Gastroesophageal sphincter (tissue), 4 donors: Measurements from ENCODE around the gene NOS3. TPM values are rescaled to one million over a fixed set of nuclear protein-coding genes. Genes with fewer than 3 reads are reported as not detected.
A peak's percentile ranks its signal among the peaks of the same experiment; 100 is the strongest.

Experiments
- ATAC-seq: fragments of 150-250 bp; one replicate; pipeline ENCODE4 v1.9.1; 2016; ENCODE audit warnings: mild to moderate bottlenecking, moderate library complexity
- H3K27ac ChIP-seq, 4 donors: fragments of 200-600 bp; sonication (generic) in 3 of 4; 1 replicate in 3 of 4; 2 replicates in 1 of 4; pipeline ENCODE4 v1.5.1; 2016 to 2019
- H3K27me3 ChIP-seq: fragments of 200-600 bp; sonication (generic); one replicate; pipeline ENCODE4 v1.5.1; 2019
- H3K36me3 ChIP-seq, 2 donors: fragments of 200-600 bp; sonication (generic); one replicate each; pipeline ENCODE4 v1.5.1; 2019; ENCODE audit warnings: control low read depth in 1 of 2
- H3K4me1 ChIP-seq, 3 donors: fragments of 200-600 bp; sonication (generic); 1 replicate in 2 of 3; 2 replicates in 1 of 3; pipeline ENCODE4 v1.5.1; 2016 to 2019; ENCODE audit warnings: control low read depth in 2 of 3
- H3K4me3 ChIP-seq, 2 donors: fragments of 200-600 bp; sonication (generic); one replicate each; pipeline ENCODE4 v1.5.1; 2019; ENCODE audit warnings: mild to moderate bottlenecking in 1 of 2, moderate library complexity in 1 of 2
- H3K9me3 ChIP-seq, 3 donors: fragments of 200-600 bp; sonication (generic); one replicate each; pipeline ENCODE4 v1.5.1; 2017 to 2019; ENCODE audit warnings: control low read depth in 2 of 3
- CTCF ChIP-seq, 4 experiments: fragments of 200-600 bp in 2 of 4; fragments of 450-650 bp in 2 of 4; sonication (generic) in 1 of 4; IDR thresholded peaks; one replicate each; pipeline ENCODE4 v1.5.1; 2017 to 2019; ENCODE audit warnings: antibody characterized with exemption in 4 of 4, mild to moderate bottlenecking in 2 of 4, moderate library complexity in 2 of 4
- EP300 ChIP-seq: sonication (generic); formaldehyde crosslinking; IDR thresholded peaks from one replicate; pipeline ENCODE4 v1.6.1; 2017; ENCODE audit warnings: antibody characterized with exemption, mild to moderate bottlenecking
- POLR2A ChIP-seq, 2 donors: fragments of 450-650 bp; IDR thresholded peaks; one replicate each; pipeline ENCODE4 v1.6.1; 2017; ENCODE audit warnings: antibody characterized with exemption in 2 of 2, mild to moderate bottlenecking in 2 of 2, moderate library complexity in 1 of 2
- POLR2AphosphoS5 ChIP-seq: sonication (generic); formaldehyde crosslinking; IDR thresholded peaks from one replicate; pipeline ENCODE4 v1.6.1; 2017; ENCODE audit warnings: antibody characterized with exemption
- WGBS, 2 donors: methylation state at CpG; one replicate each; pipeline ENCODE4 v1.1.5; 2018; ENCODE audit warnings: low coverage in 1 of 2; 5-methylcytosine and 5-hydroxymethylcytosine counted together
- total RNA-seq, 4 donors: library from RNA; depleted of rRNA; stranded (reverse); fragments of >200 nt; gene quantifications; one replicate each; pipeline ENCODE4 v1.1.0, GENCODE V29; 2016

NOS3 gene
- total RNA-seq, 4 donors from 2014 or later: 6.8 to 29.4 (median 13.5) TPM

GRCh38 chr7:150993511-150993910, 2.7 kb downstream of the NOS3 start:
- peak; percentile 46 for ATAC-seq
- 40% methylated on average over 1 of the region's 14 CpGs; no CpG with 5 or more reads in 1 of the 2 donors for WGBS, 2 donors
- peak overlapping the region in 1 of 2 donors; percentile 40 for H3K4me3 ChIP-seq
- peaks cover 0 to 2% of the 10 kb centered on the region in 2 donors for H3K36me3 ChIP-seq
- peak overlapping the region in 3 of 4 donors; percentile 53 to 64 (median 54) for H3K27ac ChIP-seq
- peaks cover 0 to 23% (median 5%) of the 10 kb centered on the region in 3 donors for H3K4me1 ChIP-seq
- peaks cover 13% of the 10 kb centered on the region for H3K27me3 ChIP-seq
- TF ChIP-seq EP300 (no peak), POLR2AphosphoS5 (no peak), CTCF (IDR thresholded peaks at IDR 0.05) (no peak), POLR2A (IDR thresholded peaks at IDR 0.05) (no peak)
- peaks cover 0 to 15% (median 0%) of the 10 kb centered on the region in 3 donors for H3K9me3 ChIP-seq

GRCh38 chr7:150994141-150994837, 3.5 kb downstream of the NOS3 start:
- H3K4me3 ChIP-seq: peak overlapping the region in 1 of 2 donors; percentile 40
- H3K36me3 ChIP-seq: peaks cover 0 to 10% of the 10 kb centered on the region in 2 donors
- peaks cover 0 to 15% (median 0%) of the 10 kb centered on the region in 3 donors for H3K4me1 ChIP-seq
- H3K27ac ChIP-seq: peak overlapping the region in 3 of 4 donors; percentile 42 to 54 (median 53)
- H3K27me3 ChIP-seq: peaks cover 13% of the 10 kb centered on the region
- WGBS, 2 donors: 59 to 79% methylated on average over 4 to 7 of the region's 15 CpGs
- TF ChIP-seq EP300 (no peak), POLR2A (IDR thresholded peaks at IDR 0.05) (no peak), CTCF (IDR thresholded peaks at IDR 0.05) (no peak), POLR2AphosphoS5 (no peak)
- H3K9me3 ChIP-seq: peaks cover 0 to 15% (median 0%) of the 10 kb centered on the region in 3 donors
- no peak for ATAC-seq

- peak overlapping the region in 1 of 2 donors; percentile 40 for H3K4me3 ChIP-seq
- no peak overlapping the region for H3K27ac ChIP-seq
- H3K36me3 ChIP-seq: peaks cover 0 to 11% of the 10 kb centered on the region in 2 donors
- H3K4me1 ChIP-seq: peaks cover 0 to 13% (median 0%) of the 10 kb centered on the region in 3 donors
- H3K9me3 ChIP-seq: peaks cover 0 to 12% (median 0%) of the 10 kb centered on the region in 3 donors
- peaks cover 14% of the 10 kb centered on the region for H3K27me3 ChIP-seq
- WGBS, 2 donors: 60% methylated on average over 1 of the region's 19 CpGs; no CpG with 5 or more reads in 1 of the 2 donors
- no peak for ATAC-seq
- no peak for TF ChIP-seq EP300
- no peak for TF ChIP-seq CTCF (IDR thresholded peaks at IDR 0.05)
- no peak for TF ChIP-seq POLR2AphosphoS5
- no peak for TF ChIP-seq POLR2A (IDR thresholded peaks at IDR 0.05)
Observed at GRCh38 chr7:150994838-150995510, 4.2 kb downstream of the NOS3 start.

GRCh38 chr7:150996376-150997074, 5.7 kb downstream of the NOS3 start:
- Histone ChIP-seq H3K4me3 (peak overlapping the region in 1 of 2 donors; percentile 8), H3K4me1 (peaks cover 0 to 13% (median 0%) of the 10 kb centered on the region in 3 donors), H3K27ac (no peak overlapping the region), H3K9me3 (no peaks in the 10 kb centered on the region), H3K36me3 (peaks cover 0 to 11% of the 10 kb centered on the region in 2 donors), H3K27me3 (peaks cover 14% of the 10 kb centered on the region)
- no peak for TF ChIP-seq POLR2A (IDR thresholded peaks at IDR 0.05)
- no peak for TF ChIP-seq EP300
- no peak for TF ChIP-seq POLR2AphosphoS5
- no peak for TF ChIP-seq CTCF (IDR thresholded peaks at IDR 0.05)
- 14% methylated on average over 2 of the region's 31 CpGs; no CpG with 5 or more reads in 1 of the 2 donors for WGBS, 2 donors
- no peak for ATAC-seq
